CD14-positive monocyte (primary cell): ENCODE measurements around the gene RAB11A. TPM values are rescaled to one million over a fixed set of nuclear protein-coding genes. Genes with fewer than 3 reads are reported as not detected.

Source experiments
- DNase-seq, 3 donors: peaks; one replicate each; pipeline ENCODE4 v3.0.0-alpha.2; 2011 to 2022
- H2AFZ ChIP-seq: 2 replicates; pipeline ENCODE4 v1.6.0; 2012; ENCODE audit warnings: mild to moderate bottlenecking, low read depth, low read length, inconsistent platforms; ENCODE audit not compliant: insufficient read depth, poor library complexity, severe bottlenecking
- H3K27ac ChIP-seq, 2 donors: 1 replicate in 1 of 2; 2 replicates in 1 of 2; pipeline ENCODE4 v1.5.1; 2012 to 2013; ENCODE audit warnings: low read length in 2 of 2, control low read depth in 1 of 2, inconsistent platforms in 1 of 2, low read depth in 1 of 2, mild to moderate bottlenecking in 1 of 2
- H3K27me3 ChIP-seq, 2 donors: one replicate each; pipeline versions ENCODE4 v1.6.0 to v1.6.1; 2011 to 2013; ENCODE audit warnings: low read length in 2 of 2; ENCODE audit not compliant: control insufficient read depth in 2 of 2, insufficient read depth in 2 of 2
- H3K36me3 ChIP-seq, 2 donors: replicated peaks in 1 of 2; 1 replicate in 1 of 2; 2 replicates in 1 of 2; pipeline versions ENCODE4 v1.5.1 to v1.6.1; 2012 to 2013; ENCODE audit warnings: low read length in 2 of 2, control low read depth in 1 of 2, inconsistent platforms in 1 of 2, mild to moderate bottlenecking in 1 of 2; ENCODE audit not compliant: insufficient read depth in 2 of 2, control insufficient read depth in 1 of 2
- H3K4me1 ChIP-seq, 2 donors: 1 replicate in 1 of 2; 2 replicates in 1 of 2; pipeline versions ENCODE4 v1.5.1 to v1.6.1; 2012 to 2013; ENCODE audit warnings: low read length in 2 of 2, control low read depth in 1 of 2, inconsistent platforms in 1 of 2, mild to moderate bottlenecking in 1 of 2, moderate library complexity in 1 of 2; ENCODE audit not compliant: insufficient read depth in 2 of 2, control insufficient read depth in 1 of 2
- H3K4me2 ChIP-seq: replicated peaks from 2 replicates; pipeline ENCODE3; 2012; ENCODE audit warnings: low read length, moderate library complexity, mild to moderate bottlenecking; ENCODE audit not compliant: poor library complexity, severe bottlenecking; ENCODE audit errors: extremely low read depth
- H3K4me3 ChIP-seq, 3 experiments: fragments of 200-600 bp in 1 of 3; sonication (generic) in 1 of 3; replicated peaks in 1 of 3; 1 replicate in 2 of 3; 2 replicates in 1 of 3; pipeline ENCODE4 v1.5.1; 2011 to 2013; ENCODE audit warnings: low read length in 3 of 3, mild to moderate bottlenecking in 3 of 3, control low read depth in 2 of 3, low read depth in 2 of 3, inconsistent platforms in 1 of 3, moderate library complexity in 1 of 3
- H3K79me2 ChIP-seq: 2 replicates; pipeline ENCODE4 v1.6.0; 2012; ENCODE audit warnings: mild to moderate bottlenecking, control low read depth, inconsistent platforms, low read length, moderate library complexity; ENCODE audit not compliant: insufficient read depth
- H3K9ac ChIP-seq: 2 replicates; pipeline ENCODE4 v1.6.0; 2017; ENCODE audit warnings: low read length, mild to moderate bottlenecking; ENCODE audit not compliant: insufficient read depth, poor library complexity, severe bottlenecking
- H3K9me3 ChIP-seq, 2 donors: replicated peaks in 1 of 2; 1 replicate in 1 of 2; 2 replicates in 1 of 2; pipeline versions ENCODE4 v1.5.1 to v1.6.1; 2012 to 2013; ENCODE audit warnings: low read length in 2 of 2, control low read depth in 1 of 2; ENCODE audit not compliant: control insufficient read depth in 1 of 2, insufficient read depth in 1 of 2
- H4K20me1 ChIP-seq: 2 replicates; pipeline ENCODE4 v1.6.0; 2012; ENCODE audit warnings: mild to moderate bottlenecking, low read length, control low read depth, moderate library complexity; ENCODE audit not compliant: insufficient read depth
- H3K27ac Mint-ChIP-seq, 7 donors: one replicate each; pipeline ENCODE4 v1.8.0; 2020; ENCODE audit warnings: mild to moderate bottlenecking in 7 of 7, mixed read lengths in 7 of 7, moderate library complexity in 6 of 7, inconsistent platforms in 2 of 7
- H3K27me3 Mint-ChIP-seq, 3 donors: one replicate each; pipeline ENCODE4 v1.8.0; 2021 to 2022; ENCODE audit warnings: low read depth in 3 of 3, mild to moderate bottlenecking in 3 of 3, mixed read lengths in 3 of 3, moderate library complexity in 3 of 3, inconsistent platforms in 1 of 3
- H3K36me3 Mint-ChIP-seq, 2 donors: one replicate each; pipeline ENCODE4 v1.8.0; 2020; ENCODE audit warnings: mixed read lengths in 2 of 2, inconsistent platforms in 1 of 2, mild to moderate bottlenecking in 1 of 2
- H3K4me1 Mint-ChIP-seq: one replicate; pipeline ENCODE4 v1.8.0; 2020; ENCODE audit warnings: mild to moderate bottlenecking, mixed read lengths
- H3K4me3 Mint-ChIP-seq, 2 donors: one replicate each; pipeline ENCODE4 v1.8.0; 2020; ENCODE audit warnings: mild to moderate bottlenecking in 2 of 2, mixed read lengths in 2 of 2, moderate library complexity in 1 of 2
- H3K9me3 Mint-ChIP-seq, 7 donors: one replicate each; pipeline ENCODE4 v1.8.0; 2020 to 2022; ENCODE audit warnings: mixed read lengths in 7 of 7, mild to moderate bottlenecking in 6 of 7, moderate library complexity in 6 of 7, inconsistent platforms in 2 of 7
- CTCF ChIP-seq: fragments of 200-600 bp; IDR thresholded peaks from one replicate; pipeline ENCODE4 v1.8.0; 2022; ENCODE audit warnings: antibody characterized with exemption, mild to moderate bottlenecking
- WGBS: methylation state at CpG from one replicate; pipeline ENCODE4 v1.1.5; 2013; ENCODE audit warnings: missing lambda C conversion rate; ENCODE audit not compliant: insufficient coverage; 5-methylcytosine and 5-hydroxymethylcytosine counted together
- intact Hi-C, 2 donors: fragments of 100-400 bp; cut with micrococcal nuclease; formaldehyde crosslinking; loops; one replicate each; pipeline versions ENCODE4 v1.15.0 to v1.15.1; 2023
- polyA plus RNA-seq, 3 donors: library from polyadenylated mRNA; depleted of rRNA in 1 of 3; unstranded in 2 of 3; stranded (reverse) in 1 of 3; fragments of 300-500 nt in 2 of 3; fragments of >200 nt in 1 of 3; fragmentation: Illumina TruSeq in 2 of 3; gene quantifications; 1 replicate in 2 of 3; 2 replicates in 1 of 3; pipeline ENCODE4 v1.2.3, GENCODE V29; 2012 to 2021

The RAB11A gene
- polyA plus RNA-seq, 3 donors = 180 to 310 (median 300) TPM

- no peak for TF ChIP-seq CTCF
Measured at GRCh38 chr15:65877749-65878148, 8.5 kb downstream of the RAB11A start.

GRCh38 chr15:65881766-65882434 lies 12.6 kb downstream of the RAB11A start:
- peaks cover 48% of the 10 kb centered on the region for H4K20me1 ChIP-seq
- Mint-ChIP-seq H3K27me3 (no peaks in the 10 kb centered on the region), H3K4me1 (peaks cover 10% of the 10 kb centered on the region), H3K27ac (no peak overlapping the region), H3K36me3 (peaks cover 61 to 94% of the 10 kb centered on the region in 2 donors), H3K9me3 (no peaks in the 10 kb centered on the region), H3K4me3 (no peak overlapping the region)
- no peak overlapping the region for H3K9ac ChIP-seq
- no peak for DNase-seq
- peaks cover 32% of the 10 kb centered on the region for H3K79me2 ChIP-seq
- H3K4me1 ChIP-seq = no peaks in the 10 kb centered on the region
- TF ChIP-seq CTCF = no peak
- H3K9me3 ChIP-seq = no peaks in the 10 kb centered on the region
- no peak overlapping the region for H3K4me2 ChIP-seq
- no CpG with 5 or more reads among the region's 3 CpGs for WGBS
- peaks cover 89 to 100% of the 10 kb centered on the region in 2 donors for H3K36me3 ChIP-seq
- no peak overlapping the region for H3K27ac ChIP-seq
- no peak overlapping the region for H3K4me3 ChIP-seq
- intact Hi-C loops = no loop called here
- H3K27me3 ChIP-seq = no peaks in the 10 kb centered on the region
- no peak overlapping the region for H2AFZ ChIP-seq

More at GRCh38 chr15:65877749-65878148, 8.5 kb downstream of the RAB11A start:
- Histone ChIP-seq H4K20me1 (peaks cover 76% of the 10 kb centered on the region), H3K27ac (no peak overlapping the region), H3K79me2 (peaks cover 70% of the 10 kb centered on the region), H3K4me3 (no peak overlapping the region), H3K4me1 (no peaks in the 10 kb centered on the region), H3K36me3 (peaks cover 69 to 86% of the 10 kb centered on the region in 2 donors), H3K4me2 (no peak overlapping the region), H3K9me3 (no peaks in the 10 kb centered on the region), H3K27me3 (no peaks in the 10 kb centered on the region), H3K9ac (no peak overlapping the region), H2AFZ (no peak overlapping the region)
- Mint-ChIP-seq H3K36me3 (peaks cover 37 to 74% of the 10 kb centered on the region in 2 donors), H3K27ac (no peak overlapping the region), H3K4me1 (peaks cover 7% of the 10 kb centered on the region), H3K27me3 (peaks cover 0 to 1% (median 0%) of the 10 kb centered on the region in 3 donors), H3K9me3 (no peaks in the 10 kb centered on the region), H3K4me3 (no peak overlapping the region)
- intact Hi-C loops = no loop called here
- 100% methylated on average over 2 of the region's 3 CpGs for WGBS
- no peak for DNase-seq
